HCT116 (cell line): ENCODE results near the gene LDB2. TPM values are rescaled to one million over a fixed set of nuclear protein-coding genes. Genes with fewer than 3 reads are reported as not detected.

Experiments
- ATAC-seq: fragments of 200-7000 bp; cut with Tn5 transposase; 2 replicates; pipeline ENCODE4 v1.9.1; 2020; ENCODE audit warnings: mild to moderate bottlenecking, moderate library complexity
- BruUV-seq: library from RNA; stranded (reverse); fragments of 400-500 nt; replicated peaks from 2 replicates; lab custom pipeline; 2021; lab: Mats Ljungman, UMichigan
- CTCF ChIA-PET: fragments of 300-600 bp; sonication (Branson Sonifier 250); formaldehyde crosslinking; loops from one replicate; lab custom pipeline; 2021; ENCODE audit warnings: antibody characterized with exemption; lab: Charles Lee
- POLR2A ChIA-PET: fragments of 300-600, 350-600 bp; sonication (Branson Sonifier 250); formaldehyde crosslinking; loops from one replicate; lab custom pipeline; 2021; ENCODE audit warnings: antibody characterized with exemption; lab: Charles Lee
- RAD21 ChIA-PET, 2 experiments: fragments of 300-600 bp; sonication (Branson Sonifier 250); formaldehyde crosslinking; loops; one replicate each; lab custom pipeline; 2023; ENCODE audit warnings: low total read pairs in 2 of 2; ENCODE audit not compliant: uncharacterized antibody in 2 of 2, unreplicated experiment in 2 of 2, low non-redundant PET in 1 of 2; lab: Charles Lee
- DNase-seq: peaks from one replicate; pipeline ENCODE4 v3.0.0-alpha.2; 2010; ENCODE audit warnings: low read depth, low spot score
- H2AFZ ChIP-seq: fragments of 200-600 bp; shearing (Covaris generic), sonication (generic); 2 replicates; pipeline ENCODE4 v1.6.1; 2017; ENCODE audit warnings: low read depth, mixed run types, mixed read lengths, antibody characterized with exemption, low read length; ENCODE audit not compliant: poor library complexity, severe bottlenecking
- H3K27ac ChIP-seq: 2 replicates; pipeline ENCODE4 v1.5.1; 2012; ENCODE audit warnings: low read depth, low read length
- H3K27me3 ChIP-seq: fragments of 200-600 bp; sonication (generic); 2 replicates; pipeline ENCODE4 v1.6.1; 2016; ENCODE audit warnings: mixed run types, low read length, mixed read lengths; ENCODE audit not compliant: insufficient read depth
- H3K36me3 ChIP-seq, 2 experiments: fragments of 200-500 bp in 1 of 2; fragments of 200-600 bp in 1 of 2; sonication (Bioruptor generic) in 1 of 2; sonication (generic) in 1 of 2; 2 replicates each; pipeline versions ENCODE4 v1.5.1 to v1.6.1; 2014 to 2016; ENCODE audit warnings: low read length in 2 of 2, inconsistent platforms in 1 of 2, mixed read lengths in 1 of 2, mixed run types in 1 of 2; ENCODE audit not compliant: insufficient read depth in 2 of 2, control insufficient read depth in 1 of 2
- H3K4me1 ChIP-seq, 2 experiments: fragments of 200-600 bp in 1 of 2; sonication (generic) in 1 of 2; 2 replicates each; pipeline versions ENCODE4 v1.5.1 to v1.6.1; 2012 to 2017; ENCODE audit warnings: low read length in 2 of 2, inconsistent platforms in 1 of 2, mild to moderate bottlenecking in 1 of 2, mixed read lengths in 1 of 2, mixed run types in 1 of 2, moderate library complexity in 1 of 2; ENCODE audit not compliant: insufficient read depth in 2 of 2, control insufficient read depth in 1 of 2
- H3K4me2 ChIP-seq: fragments of 200-600 bp; sonication (generic); 2 replicates; pipeline ENCODE4 v1.6.1; 2017; ENCODE audit warnings: mixed run types, low read length, mixed read lengths
- H3K4me3 ChIP-seq, 2 experiments: fragments of 200-600 bp in 1 of 2; sonication (generic) in 1 of 2; replicated peaks in 1 of 2; 2 replicates each; pipeline ENCODE4 v1.5.1; 2011 to 2016; ENCODE audit warnings: low read length in 2 of 2, control low read depth in 1 of 2, low read depth in 1 of 2, mild to moderate bottlenecking in 1 of 2, mixed read lengths in 1 of 2, mixed run types in 1 of 2
- H3K79me2 ChIP-seq: fragments of 200-600 bp; sonication (generic); 2 replicates; pipeline ENCODE4 v1.6.1; 2017; ENCODE audit warnings: mild to moderate bottlenecking, mixed run types, low read length, moderate library complexity, mixed read lengths; ENCODE audit not compliant: insufficient read depth
- H3K9ac ChIP-seq: fragments of 200-600 bp; sonication (generic); 2 replicates; pipeline ENCODE4 v1.6.1; 2016; ENCODE audit warnings: low read length, mixed read lengths
- H3K9me2 ChIP-seq: fragments of 200-600 bp; sonication (generic), shearing (Covaris generic); 2 replicates; pipeline ENCODE4 v1.6.1; 2017; ENCODE audit warnings: mixed run types, mild to moderate bottlenecking, moderate library complexity; ENCODE audit not compliant: insufficient read depth
- H3K9me3 ChIP-seq, 2 experiments: fragments of 200-500 bp in 1 of 2; fragments of 200-600 bp in 1 of 2; sonication (Bioruptor generic) in 1 of 2; sonication (generic) in 1 of 2; 2 replicates each; pipeline ENCODE4 v1.6.1; 2014 to 2017; ENCODE audit warnings: low read length in 2 of 2, mixed read lengths in 2 of 2, inconsistent platforms in 1 of 2, low read depth in 1 of 2, mild to moderate bottlenecking in 1 of 2, mixed run types in 1 of 2, moderate library complexity in 1 of 2; ENCODE audit not compliant: control insufficient read depth in 1 of 2, insufficient read depth in 1 of 2
- H4K20me1 ChIP-seq: fragments of 200-600 bp; sonication (generic), shearing (Covaris generic); 2 replicates; pipeline ENCODE4 v1.6.1; 2017; ENCODE audit warnings: mixed run types, mild to moderate bottlenecking, moderate library complexity; ENCODE audit not compliant: insufficient read depth
- CEBPB ChIP-seq: IDR thresholded peaks from 2 replicates; pipeline ENCODE4 v1.6.1; 2012; ENCODE audit warnings: low read depth
- EGR1 ChIP-seq: IDR thresholded peaks from 2 replicates; pipeline ENCODE4 v1.6.1; 2012; ENCODE audit warnings: low read depth
- JUND ChIP-seq: IDR thresholded peaks from 2 replicates; pipeline ENCODE4 v1.6.1; 2012
- RAD21 ChIP-seq: IDR thresholded peaks from 2 replicates; pipeline ENCODE4 v1.6.1; 2012; ENCODE audit warnings: low read depth, mild to moderate bottlenecking
- SIN3A ChIP-seq: IDR thresholded peaks from 2 replicates; pipeline ENCODE4 v1.6.1; 2012; ENCODE audit warnings: low read depth
- SRF ChIP-seq: IDR thresholded peaks from 2 replicates; pipeline ENCODE4 v1.6.1; 2012; ENCODE audit warnings: low read depth
- intact Hi-C: fragments of 100-400 bp; cut with micrococcal nuclease; formaldehyde crosslinking; loops from 2 replicates; pipeline ENCODE4 v1.10.0; 2022
- total RNA-seq: library from RNA; stranded (reverse); gene quantifications from one replicate; pipeline ENCODE4 v1.2.1, GENCODE V29; 2021; ENCODE audit not compliant: unreplicated experiment
- TF ChIP-seq, protein P1 (sequence below): IDR thresholded peaks from 2 replicates; pipeline ENCODE4 v1.6.1; 2011; ENCODE audit warnings: mild to moderate bottlenecking, low read length, moderate library complexity; ENCODE audit not compliant: insufficient replicate concordance; ENCODE audit errors: extremely low read depth
- TF ChIP-seq, protein P2 (sequence below): IDR thresholded peaks from 2 replicates; pipeline ENCODE4 v1.6.1; 2012
- TF ChIP-seq, protein P3 (sequence below): IDR thresholded peaks from 2 replicates; pipeline ENCODE4 v1.6.1; 2012; ENCODE audit warnings: low read depth
- TF ChIP-seq, protein P4 (sequence below), 3 experiments: fragments of 200-600 bp in 1 of 3; sonication (generic) in 1 of 3; IDR thresholded peaks in 2 of 3; conservative IDR thresholded peaks in 1 of 3; 2 replicates each; pipeline ENCODE4 v1.5.1; 2012 to 2017; ENCODE audit warnings: low read depth in 2 of 3, low read length in 2 of 3, antibody characterized with exemption in 1 of 3, borderline replicate concordance in 1 of 3, control low read depth in 1 of 3, mild to moderate bottlenecking in 1 of 3, mixed read lengths in 1 of 3, mixed run types in 1 of 3, moderate library complexity in 1 of 3; ENCODE audit not compliant: insufficient read depth in 1 of 3

LDB2 gene
- total RNA-seq, 1 experiment from 2014 or later = 0.12 TPM

DNA sequence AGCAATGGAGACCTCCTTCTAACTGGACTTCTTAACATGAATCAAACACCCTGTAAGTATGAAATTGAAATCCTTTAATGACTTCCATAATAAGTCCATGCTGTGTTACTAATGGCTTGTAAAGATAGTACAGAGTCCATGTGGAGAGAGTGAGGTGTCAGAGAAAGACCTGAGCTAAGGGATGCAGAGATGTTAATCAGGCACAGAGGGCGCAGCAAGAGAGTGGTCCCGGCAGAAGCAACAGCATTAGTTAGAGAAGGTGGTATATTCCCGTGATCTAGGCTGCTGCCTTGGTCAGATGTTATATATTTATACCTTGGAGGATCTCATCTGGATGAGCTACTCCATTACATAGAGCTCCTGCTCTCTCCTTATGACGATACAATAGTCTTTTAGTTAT is 295.3 kb downstream of the LDB2 start:
- no peak for DNase-seq
- ChIA-PET CTCF (no interaction called here), POLR2A (no interaction called here), RAD21 (no interaction called here)
- intact Hi-C loops = no loop called here
- Histone ChIP-seq H3K9me2 (no peaks in the 10 kb centered on the region), H3K27ac (no peak overlapping the region), H3K79me2 (no peaks in the 10 kb centered on the region), H3K9ac (no peak overlapping the region), H3K9me3 (no peaks in the 10 kb centered on the region), H3K4me2 (no peak overlapping the region), H4K20me1 (no peaks in the 10 kb centered on the region), H3K4me3 (no peak overlapping the region), H3K36me3 (no peaks in the 10 kb centered on the region), H3K4me1 (no peaks in the 10 kb centered on the region), H3K27me3 (no peaks in the 10 kb centered on the region), H2AFZ (no peak overlapping the region)
- TF ChIP-seq JUND (no peak), CEBPB (no peak), SIN3A (no peak), SRF (no peak), RAD21 (no peak), EGR1 (no peak)
- TF ChIP-seq, protein P1, sequence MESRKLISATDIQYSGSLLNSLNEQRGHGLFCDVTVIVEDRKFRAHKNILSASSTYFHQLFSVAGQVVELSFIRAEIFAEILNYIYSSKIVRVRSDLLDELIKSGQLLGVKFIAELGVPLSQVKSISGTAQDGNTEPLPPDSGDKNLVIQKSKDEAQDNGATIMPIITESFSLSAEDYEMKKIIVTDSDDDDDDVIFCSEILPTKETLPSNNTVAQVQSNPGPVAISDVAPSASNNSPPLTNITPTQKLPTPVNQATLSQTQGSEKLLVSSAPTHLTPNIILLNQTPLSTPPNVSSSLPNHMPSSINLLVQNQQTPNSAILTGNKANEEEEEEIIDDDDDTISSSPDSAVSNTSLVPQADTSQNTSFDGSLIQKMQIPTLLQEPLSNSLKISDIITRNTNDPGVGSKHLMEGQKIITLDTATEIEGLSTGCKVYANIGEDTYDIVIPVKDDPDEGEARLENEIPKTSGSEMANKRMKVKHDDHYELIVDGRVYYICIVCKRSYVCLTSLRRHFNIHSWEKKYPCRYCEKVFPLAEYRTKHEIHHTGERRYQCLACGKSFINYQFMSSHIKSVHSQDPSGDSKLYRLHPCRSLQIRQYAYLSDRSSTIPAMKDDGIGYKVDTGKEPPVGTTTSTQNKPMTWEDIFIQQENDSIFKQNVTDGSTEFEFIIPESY = no peak
- TF ChIP-seq, protein P2, sequence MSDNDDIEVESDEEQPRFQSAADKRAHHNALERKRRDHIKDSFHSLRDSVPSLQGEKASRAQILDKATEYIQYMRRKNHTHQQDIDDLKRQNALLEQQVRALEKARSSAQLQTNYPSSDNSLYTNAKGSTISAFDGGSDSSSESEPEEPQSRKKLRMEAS = no peak
- TF ChIP-seq, protein P3, sequence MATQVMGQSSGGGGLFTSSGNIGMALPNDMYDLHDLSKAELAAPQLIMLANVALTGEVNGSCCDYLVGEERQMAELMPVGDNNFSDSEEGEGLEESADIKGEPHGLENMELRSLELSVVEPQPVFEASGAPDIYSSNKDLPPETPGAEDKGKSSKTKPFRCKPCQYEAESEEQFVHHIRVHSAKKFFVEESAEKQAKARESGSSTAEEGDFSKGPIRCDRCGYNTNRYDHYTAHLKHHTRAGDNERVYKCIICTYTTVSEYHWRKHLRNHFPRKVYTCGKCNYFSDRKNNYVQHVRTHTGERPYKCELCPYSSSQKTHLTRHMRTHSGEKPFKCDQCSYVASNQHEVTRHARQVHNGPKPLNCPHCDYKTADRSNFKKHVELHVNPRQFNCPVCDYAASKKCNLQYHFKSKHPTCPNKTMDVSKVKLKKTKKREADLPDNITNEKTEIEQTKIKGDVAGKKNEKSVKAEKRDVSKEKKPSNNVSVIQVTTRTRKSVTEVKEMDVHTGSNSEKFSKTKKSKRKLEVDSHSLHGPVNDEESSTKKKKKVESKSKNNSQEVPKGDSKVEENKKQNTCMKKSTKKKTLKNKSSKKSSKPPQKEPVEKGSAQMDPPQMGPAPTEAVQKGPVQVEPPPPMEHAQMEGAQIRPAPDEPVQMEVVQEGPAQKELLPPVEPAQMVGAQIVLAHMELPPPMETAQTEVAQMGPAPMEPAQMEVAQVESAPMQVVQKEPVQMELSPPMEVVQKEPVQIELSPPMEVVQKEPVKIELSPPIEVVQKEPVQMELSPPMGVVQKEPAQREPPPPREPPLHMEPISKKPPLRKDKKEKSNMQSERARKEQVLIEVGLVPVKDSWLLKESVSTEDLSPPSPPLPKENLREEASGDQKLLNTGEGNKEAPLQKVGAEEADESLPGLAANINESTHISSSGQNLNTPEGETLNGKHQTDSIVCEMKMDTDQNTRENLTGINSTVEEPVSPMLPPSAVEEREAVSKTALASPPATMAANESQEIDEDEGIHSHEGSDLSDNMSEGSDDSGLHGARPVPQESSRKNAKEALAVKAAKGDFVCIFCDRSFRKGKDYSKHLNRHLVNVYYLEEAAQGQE = no peak
- TF ChIP-seq, protein P4, sequence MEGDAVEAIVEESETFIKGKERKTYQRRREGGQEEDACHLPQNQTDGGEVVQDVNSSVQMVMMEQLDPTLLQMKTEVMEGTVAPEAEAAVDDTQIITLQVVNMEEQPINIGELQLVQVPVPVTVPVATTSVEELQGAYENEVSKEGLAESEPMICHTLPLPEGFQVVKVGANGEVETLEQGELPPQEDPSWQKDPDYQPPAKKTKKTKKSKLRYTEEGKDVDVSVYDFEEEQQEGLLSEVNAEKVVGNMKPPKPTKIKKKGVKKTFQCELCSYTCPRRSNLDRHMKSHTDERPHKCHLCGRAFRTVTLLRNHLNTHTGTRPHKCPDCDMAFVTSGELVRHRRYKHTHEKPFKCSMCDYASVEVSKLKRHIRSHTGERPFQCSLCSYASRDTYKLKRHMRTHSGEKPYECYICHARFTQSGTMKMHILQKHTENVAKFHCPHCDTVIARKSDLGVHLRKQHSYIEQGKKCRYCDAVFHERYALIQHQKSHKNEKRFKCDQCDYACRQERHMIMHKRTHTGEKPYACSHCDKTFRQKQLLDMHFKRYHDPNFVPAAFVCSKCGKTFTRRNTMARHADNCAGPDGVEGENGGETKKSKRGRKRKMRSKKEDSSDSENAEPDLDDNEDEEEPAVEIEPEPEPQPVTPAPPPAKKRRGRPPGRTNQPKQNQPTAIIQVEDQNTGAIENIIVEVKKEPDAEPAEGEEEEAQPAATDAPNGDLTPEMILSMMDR (IDR thresholded peaks at IDR 0.05 in 2 of 3, conservative IDR thresholded peaks at IDR 0.05 in 1 of 3; ENCODE audit: borderline replicate concordance in 1 of 3, insufficient read depth in 1 of 3, low read depth in 2 of 3, low read length in 2 of 3) = no peak
- BruUV-seq = no TSS peak
- ATAC-seq = no peak
